ENCODE data around the gene POU2F1.

DNA sequence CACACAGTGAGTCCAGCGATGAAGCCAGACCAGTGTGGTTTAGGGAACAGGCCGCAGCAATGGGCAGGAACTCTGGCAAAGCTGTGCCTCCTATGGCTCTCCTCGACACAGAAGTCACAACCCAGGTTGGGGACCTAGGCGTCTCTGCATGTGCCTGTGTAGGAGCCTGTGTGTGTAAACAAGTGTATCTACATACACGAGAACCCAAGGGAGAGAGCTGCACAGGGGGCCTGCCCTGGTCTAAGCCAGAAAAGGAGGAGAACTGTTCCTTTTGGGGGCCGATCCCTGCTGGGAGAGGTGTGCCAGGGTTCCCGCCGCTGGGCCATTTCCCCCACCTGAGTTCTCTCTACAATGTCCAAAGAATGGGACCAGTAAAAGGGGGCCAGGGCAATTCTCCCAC lies 241.7 kb downstream of the POU2F1 start:
- TF ChIP-seq CTCF (IDR thresholded peaks at IDR 0.05; ENCODE audit: low read depth, low read length, missing input control) (no peak), YY1 (IDR thresholded peaks at IDR 0.05) (no peak), FOXA1 (IDR thresholded peaks at IDR 0.05) (no peak), SP1 (IDR thresholded peaks at IDR 0.05) (no peak), ATF3 (IDR thresholded peaks at IDR 0.05) (no peak), TAF1 (conservative IDR thresholded peaks at IDR 0.05) (no peak), RXRA (IDR thresholded peaks at IDR 0.05) (no peak), RAD21 (IDR thresholded peaks at IDR 0.05) (no peak), NR2F2 (IDR thresholded peaks at IDR 0.05) (no peak), EGR1 (IDR thresholded peaks at IDR 0.05; ENCODE audit: low read depth in 2 of 2) (no peak), GABPA (IDR thresholded peaks at IDR 0.05 in 1 of 2, conservative IDR thresholded peaks at IDR 0.05 in 1 of 2) (no peak), JUND (IDR thresholded peaks at IDR 0.05) (no peak)
- TF ChIP-seq, protein P1, sequence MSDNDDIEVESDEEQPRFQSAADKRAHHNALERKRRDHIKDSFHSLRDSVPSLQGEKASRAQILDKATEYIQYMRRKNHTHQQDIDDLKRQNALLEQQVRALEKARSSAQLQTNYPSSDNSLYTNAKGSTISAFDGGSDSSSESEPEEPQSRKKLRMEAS (IDR thresholded peaks at IDR 0.05): no peak
- TF ChIP-seq, protein P2, sequence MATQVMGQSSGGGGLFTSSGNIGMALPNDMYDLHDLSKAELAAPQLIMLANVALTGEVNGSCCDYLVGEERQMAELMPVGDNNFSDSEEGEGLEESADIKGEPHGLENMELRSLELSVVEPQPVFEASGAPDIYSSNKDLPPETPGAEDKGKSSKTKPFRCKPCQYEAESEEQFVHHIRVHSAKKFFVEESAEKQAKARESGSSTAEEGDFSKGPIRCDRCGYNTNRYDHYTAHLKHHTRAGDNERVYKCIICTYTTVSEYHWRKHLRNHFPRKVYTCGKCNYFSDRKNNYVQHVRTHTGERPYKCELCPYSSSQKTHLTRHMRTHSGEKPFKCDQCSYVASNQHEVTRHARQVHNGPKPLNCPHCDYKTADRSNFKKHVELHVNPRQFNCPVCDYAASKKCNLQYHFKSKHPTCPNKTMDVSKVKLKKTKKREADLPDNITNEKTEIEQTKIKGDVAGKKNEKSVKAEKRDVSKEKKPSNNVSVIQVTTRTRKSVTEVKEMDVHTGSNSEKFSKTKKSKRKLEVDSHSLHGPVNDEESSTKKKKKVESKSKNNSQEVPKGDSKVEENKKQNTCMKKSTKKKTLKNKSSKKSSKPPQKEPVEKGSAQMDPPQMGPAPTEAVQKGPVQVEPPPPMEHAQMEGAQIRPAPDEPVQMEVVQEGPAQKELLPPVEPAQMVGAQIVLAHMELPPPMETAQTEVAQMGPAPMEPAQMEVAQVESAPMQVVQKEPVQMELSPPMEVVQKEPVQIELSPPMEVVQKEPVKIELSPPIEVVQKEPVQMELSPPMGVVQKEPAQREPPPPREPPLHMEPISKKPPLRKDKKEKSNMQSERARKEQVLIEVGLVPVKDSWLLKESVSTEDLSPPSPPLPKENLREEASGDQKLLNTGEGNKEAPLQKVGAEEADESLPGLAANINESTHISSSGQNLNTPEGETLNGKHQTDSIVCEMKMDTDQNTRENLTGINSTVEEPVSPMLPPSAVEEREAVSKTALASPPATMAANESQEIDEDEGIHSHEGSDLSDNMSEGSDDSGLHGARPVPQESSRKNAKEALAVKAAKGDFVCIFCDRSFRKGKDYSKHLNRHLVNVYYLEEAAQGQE (IDR thresholded peaks at IDR 0.05): no peak
